ENCODE data around the gene PLEKHG4B.
"Not testable (repeated sequence)": the region's sequence is repeated elsewhere in the genome, so short reads cannot be mapped to it uniquely, and the experiment has no call there.

PLEKHG4B gene

DNA sequence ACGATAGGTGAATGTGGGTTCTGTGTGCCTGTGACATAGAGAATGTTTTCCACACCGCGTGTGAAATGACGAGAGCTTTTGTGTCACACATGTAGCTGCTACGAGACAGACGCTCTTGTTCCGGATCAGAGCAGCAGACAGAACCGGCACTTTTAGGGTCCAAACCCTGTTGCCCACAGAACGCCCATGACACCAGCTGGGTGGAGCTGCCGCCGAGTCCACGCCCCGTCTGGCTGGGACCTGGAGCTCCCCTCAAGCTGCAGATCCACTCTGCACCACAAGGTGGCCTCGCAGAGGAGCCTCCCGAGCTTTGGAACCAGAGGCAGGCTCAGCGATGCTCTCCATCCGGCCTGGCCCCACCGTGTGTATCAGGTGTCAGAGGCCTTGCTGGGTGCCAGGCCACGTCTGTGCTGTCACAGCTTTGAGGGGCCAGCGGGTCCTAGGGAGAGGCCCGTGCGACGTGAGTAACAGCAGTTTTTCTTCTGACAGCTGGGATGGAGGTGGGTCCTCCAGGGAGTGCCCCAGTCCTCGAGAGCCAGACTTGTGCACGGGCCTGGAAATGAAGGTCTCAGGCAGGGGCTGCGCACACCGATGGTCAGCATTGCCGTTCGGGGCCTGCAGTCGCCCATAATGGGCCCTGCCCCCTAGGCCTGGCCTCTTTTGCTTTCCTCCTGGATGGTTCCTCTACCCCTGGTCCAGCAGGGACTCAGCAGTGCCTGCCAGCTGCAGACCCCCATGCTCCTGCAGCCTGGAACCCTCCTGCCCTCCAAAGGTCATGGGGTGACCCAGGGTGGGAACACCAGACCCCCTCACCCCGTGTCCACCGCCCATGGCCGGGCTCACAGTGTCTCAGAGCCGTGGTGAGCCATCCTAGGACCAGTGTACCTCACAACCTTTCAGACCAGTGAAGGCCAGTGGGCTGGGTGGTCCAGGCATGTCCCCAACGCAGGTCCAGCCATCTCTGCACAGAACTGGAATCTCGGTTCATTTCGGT lies 96.8 kb downstream of the PLEKHG4B start:
- peak; percentile 68 to 86 for DNase-seq (ENCODE audit: low read depth in 2 of 2)

- DNase-seq (ENCODE audit: low read depth in 2 of 2) = no peak
Observed at GRCh38 chr5:189486-189885, 97.5 kb downstream of the PLEKHG4B start.

- DNase-seq (ENCODE audit: low read depth in 2 of 2) = no peak
Observed at GRCh38 chr5:189976-190365, 98.0 kb downstream of the PLEKHG4B start.

GRCh38 chr5:190366-191035 lies 98.5 kb downstream of the PLEKHG4B start:
- no peak for DNase-seq (ENCODE audit: low read depth in 2 of 2)

DNA sequence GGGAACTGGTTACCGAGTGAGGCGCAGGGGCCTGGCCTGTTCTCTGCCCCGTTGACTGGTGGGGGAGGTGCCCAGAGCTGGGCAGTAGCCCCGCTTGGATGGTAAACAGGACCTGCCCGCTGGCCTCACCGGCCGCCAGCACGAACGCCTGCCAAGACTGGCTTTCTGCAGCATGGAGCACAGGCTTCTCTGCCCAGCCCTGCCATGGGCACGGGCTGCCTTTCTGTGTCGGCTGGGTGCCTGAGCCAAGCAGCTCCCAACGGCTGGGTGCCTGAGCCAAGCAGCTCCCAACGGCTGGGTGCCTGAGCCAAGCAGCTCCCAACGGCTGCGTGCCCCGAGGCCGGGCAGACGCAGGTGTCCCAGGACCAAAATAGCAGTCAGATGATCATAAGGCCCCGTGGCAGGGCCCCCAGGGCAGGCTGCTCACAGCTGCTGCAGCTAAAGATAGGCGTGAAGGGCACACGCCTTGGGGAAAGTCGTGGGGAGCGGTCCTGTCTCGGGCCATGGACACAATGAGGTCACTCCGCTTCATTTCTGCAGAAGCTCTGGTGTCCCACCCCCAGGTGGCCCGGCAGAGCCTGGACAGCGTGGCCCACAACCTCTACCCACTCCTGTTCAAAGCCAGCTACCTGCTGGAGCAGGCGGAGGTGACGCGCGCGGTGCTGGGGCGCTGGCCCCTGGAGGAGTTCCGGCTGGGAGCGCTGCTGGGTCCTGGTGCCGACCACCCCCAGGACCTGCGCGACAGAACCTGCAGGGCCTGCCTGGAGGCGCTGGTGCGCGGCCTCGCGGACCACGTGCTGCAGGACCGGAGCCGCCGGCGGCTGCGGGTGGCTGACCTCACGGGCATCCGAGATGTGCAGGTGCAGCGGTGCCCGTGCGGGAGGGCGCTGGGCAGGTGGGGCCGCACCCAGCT lies 99.3 kb downstream of the PLEKHG4B start, which contains the start of gene LRRC14B:
TSS of gene LRRC14B (plus strand) at position 460 of the 913 bp plus-strand sequence. CDS start at position 504, 44 bp downstream.
- no peak for DNase-seq (ENCODE audit: low read depth in 2 of 2)

DNA sequence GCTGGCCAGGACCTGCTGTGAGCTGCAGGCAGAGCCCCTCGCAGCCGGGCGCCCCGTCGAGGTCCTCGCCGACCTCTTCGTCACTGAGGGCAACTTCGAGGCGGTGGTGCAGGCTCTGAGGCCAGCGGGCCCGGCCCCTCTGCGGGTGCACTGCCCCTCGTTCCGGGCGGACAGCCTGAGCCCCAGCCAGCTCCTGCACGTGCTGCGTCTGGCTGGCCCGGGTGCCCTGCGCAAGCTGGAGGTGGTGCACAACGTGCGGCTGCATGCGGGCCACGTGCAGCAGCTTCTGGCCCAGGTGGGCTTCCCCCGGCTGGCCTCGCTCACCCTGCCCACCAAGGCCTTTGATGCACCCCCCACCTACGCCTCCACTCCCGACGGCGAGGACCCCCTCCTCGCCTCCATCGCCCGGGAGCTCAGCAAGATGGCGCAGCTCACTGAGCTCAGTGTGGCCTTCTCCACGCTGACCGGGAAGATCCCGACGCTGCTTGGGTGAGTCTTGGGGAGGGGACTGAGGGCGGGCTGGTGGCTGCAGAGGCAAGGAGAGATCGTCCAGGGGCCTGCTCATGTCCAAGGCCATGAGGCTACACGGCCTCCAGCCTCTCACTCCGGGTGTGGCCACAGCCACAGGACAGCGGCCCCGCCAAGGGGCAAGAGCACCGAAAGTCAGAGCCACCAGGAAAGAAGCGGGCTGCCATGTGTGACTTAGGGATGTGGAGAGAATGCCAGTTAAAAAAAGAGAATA lies 100.2 kb downstream of the PLEKHG4B start:
- no peak for DNase-seq (ENCODE audit: low read depth in 2 of 2)

DNA sequence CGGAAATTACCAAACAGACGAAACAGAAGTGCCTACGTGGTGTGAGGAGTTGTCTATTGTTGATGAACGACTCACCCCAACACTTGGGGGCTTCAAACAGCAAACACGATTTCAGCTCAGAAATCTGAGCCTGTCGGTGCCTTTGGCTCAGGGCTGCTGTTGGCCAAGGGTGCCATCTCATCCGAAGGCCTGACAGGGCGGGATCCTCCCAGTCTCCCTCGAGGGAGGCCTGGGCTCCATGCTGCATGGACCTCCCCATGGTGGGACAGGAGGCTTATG lies 100.7 kb downstream of the PLEKHG4B start:
- DNase-seq (ENCODE audit: low read depth in 2 of 2) = no peak

DNA sequence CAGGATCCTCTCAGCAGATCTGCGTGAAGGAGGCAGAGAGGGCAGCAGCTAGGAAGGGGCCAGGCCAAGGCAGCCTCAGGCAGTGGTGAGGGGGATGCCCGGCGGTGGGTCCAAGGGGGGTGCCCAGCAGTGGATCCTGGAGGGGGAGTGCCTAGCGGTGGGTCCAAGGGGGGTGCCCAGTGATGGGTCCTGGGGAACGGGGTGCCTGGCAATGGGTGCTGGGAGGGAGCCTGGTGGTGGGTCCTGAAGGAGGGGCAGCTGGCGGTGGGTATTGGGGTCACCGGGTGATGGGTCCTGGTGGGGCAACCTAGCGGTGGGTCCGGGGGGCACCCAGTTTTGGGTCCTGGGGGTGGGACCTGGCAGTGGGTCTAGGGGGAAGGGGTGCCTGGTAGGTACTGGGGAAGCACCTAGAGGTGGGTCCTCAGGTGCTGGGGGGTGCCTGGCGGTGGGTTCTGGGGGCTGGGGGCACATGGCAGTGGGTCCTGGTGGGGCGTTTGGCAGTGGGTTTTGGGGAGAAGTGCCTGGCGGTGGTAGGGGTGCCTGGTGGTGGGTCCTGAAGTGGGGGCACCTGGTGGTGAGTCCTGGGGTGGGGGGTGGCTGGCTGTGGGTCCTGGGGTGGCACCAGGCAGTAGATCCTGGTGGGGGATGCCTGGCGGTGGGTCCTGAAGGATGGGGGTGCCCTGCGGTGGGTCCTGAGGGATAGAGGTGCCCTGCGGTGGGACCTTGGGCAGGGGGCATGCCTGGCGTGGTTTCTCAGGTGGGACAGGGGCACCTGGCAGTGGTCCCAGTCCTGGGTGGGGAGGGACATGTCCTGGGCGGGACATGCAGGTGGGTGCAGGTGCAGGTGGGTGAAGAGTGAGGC lies 101.2 kb downstream of the PLEKHG4B start:
- no peak for DNase-seq (ENCODE audit: low read depth in 2 of 2)

GRCh38 chr5:194102-194501 lies 102.1 kb downstream of the PLEKHG4B start:
- no peak for DNase-seq (ENCODE audit: low read depth in 2 of 2)

GRCh38 chr5:194603-195209 lies 102.7 kb downstream of the PLEKHG4B start:
- no peak for DNase-seq (ENCODE audit: low read depth in 2 of 2)

- no peak for DNase-seq (ENCODE audit: low read depth in 2 of 2)
Observed at GRCh38 chr5:195401-196160, 103.6 kb downstream of the PLEKHG4B start.

GRCh38 chr5:196350-196749 lies 104.4 kb downstream of the PLEKHG4B start:
- DNase-seq (ENCODE audit: low read depth in 2 of 2) = no peak

DNA sequence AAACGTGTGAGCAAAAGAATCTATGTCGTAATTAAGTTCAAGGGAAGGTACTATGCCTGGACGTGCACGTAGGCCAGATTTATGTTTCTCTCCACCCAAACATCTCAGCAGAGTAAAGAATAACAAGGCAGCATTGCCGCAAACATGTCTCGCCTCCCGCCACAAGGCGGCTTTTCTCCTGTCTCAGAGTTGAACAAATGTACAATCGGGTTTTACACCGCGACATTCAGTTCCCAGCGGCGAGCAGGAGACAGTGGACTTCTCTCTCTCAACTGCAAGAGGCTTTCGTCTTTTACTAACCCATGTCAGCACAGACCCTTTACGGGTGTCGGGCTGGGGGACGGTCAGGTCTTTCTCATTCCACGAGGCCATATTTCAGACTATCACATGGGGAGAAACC lies 105.1 kb downstream of the PLEKHG4B start:
- not testable (repeated sequence) for DNase-seq (ENCODE audit: low read depth in 2 of 2)

- no peak for DNase-seq (ENCODE audit: low read depth in 2 of 2)
Observed at GRCh38 chr5:197892-198489, 106.0 kb downstream of the PLEKHG4B start.

GRCh38 chr5:198516-199196 lies 106.7 kb downstream of the PLEKHG4B start:
- DNase-seq (ENCODE audit: low read depth in 2 of 2) = no peak

DNA sequence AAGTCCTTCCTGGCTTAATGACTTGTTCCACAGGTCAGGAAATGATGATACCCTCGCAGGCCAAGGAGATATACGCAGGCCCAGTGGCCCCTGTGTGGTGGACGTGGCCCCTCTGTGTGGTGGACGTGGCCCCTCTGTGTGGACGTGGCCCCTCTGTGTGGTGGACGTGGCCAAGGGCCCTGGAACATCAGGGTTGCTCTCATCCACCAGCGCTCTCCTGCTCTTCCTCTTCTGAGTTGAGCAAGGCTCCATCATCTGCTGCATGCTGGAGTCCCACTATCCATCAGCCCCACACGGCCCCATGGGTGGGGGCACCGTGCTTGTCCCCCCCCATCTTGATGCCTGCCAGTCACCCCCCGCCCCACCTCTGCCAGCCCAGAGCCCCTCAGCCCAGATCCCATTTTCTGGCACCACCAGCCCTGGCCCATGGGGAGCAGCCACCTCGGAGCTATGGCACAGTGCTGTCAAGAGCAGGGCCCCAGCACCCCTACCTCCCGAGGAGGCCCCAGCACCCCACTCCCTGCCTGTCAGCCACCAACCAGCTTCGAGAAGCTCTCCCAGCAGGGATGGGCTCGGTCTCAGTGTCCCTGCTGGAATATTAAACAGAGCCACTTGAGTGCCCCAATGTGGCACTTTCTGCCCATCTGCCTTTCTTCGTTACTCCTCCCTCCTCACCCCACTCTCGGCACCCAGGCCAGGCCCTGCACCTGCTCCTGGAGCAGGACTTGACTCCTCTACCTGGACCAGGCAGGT lies 107.4 kb downstream of the PLEKHG4B start:
- no peak for DNase-seq (ENCODE audit: low read depth in 2 of 2)

DNA sequence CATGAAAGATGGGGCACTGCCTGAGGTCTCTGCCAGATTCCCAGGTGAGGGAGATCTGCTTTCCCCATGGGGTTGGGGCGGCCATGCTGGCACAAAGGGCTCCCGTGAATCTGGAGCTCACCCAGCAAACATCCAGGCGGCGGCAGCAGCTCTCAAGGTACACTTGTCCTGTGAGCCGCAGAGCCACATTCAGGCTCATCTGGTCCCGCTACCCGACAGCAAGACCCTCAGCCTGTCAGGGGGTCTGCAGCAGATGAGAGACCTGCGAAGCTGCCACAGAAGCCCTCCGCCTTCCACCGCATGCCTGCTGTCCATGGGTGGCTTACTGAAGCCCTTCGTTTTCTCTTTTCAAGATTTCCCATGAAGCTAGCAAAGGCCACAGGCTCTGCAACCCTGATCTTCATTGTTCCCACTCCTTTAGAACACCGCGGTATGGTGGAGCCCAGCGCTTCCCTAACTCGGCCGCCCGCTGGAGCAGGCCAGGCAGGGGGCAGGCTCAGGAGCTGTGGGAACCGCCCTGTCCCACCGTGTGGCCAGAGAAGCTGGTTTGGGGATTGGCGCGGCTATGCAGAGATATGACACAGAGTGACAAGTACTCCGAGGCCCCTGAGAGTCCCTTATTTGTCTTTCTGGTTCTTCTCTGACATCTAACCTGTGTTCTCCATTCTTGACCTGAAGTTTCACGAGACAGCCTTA lies 108.1 kb downstream of the PLEKHG4B start:
- DNase-seq (ENCODE audit: low read depth in 2 of 2) = no peak
